Breast epithelium (tissue), 4 donors: ENCODE results near the gene SRL. TPM values are rescaled to one million over a fixed set of nuclear protein-coding genes. Genes with fewer than 3 reads are reported as not detected.
A peak's percentile ranks its signal among the peaks of the same experiment; 100 is the strongest.

ENCODE experiments used
- DNase-seq, 2 donors: peaks; one replicate each; pipeline ENCODE4 v3.0.0-alpha.2; 2019; ENCODE audit warnings: low spot score in 2 of 2
- H3K27ac ChIP-seq, 2 donors: fragments of 200-600 bp; sonication (generic) in 1 of 2; one replicate each; pipeline ENCODE4 v1.5.1; 2016 to 2019; ENCODE audit warnings: mild to moderate bottlenecking in 1 of 2
- H3K27me3 ChIP-seq, 2 donors: fragments of 200-600 bp; sonication (generic) in 1 of 2; one replicate each; pipeline versions ENCODE4 v1.5.1 to v1.6.0; 2017 to 2019; ENCODE audit warnings: control low read depth in 1 of 2, mild to moderate bottlenecking in 1 of 2
- H3K36me3 ChIP-seq: fragments of 200-600 bp; one replicate; pipeline ENCODE4 v1.5.1; 2019
- H3K4me1 ChIP-seq, 2 donors: fragments of 200-600 bp; sonication (generic); one replicate each; pipeline ENCODE4 v1.5.1; 2016 to 2019; ENCODE audit warnings: control low read depth in 1 of 2
- H3K4me3 ChIP-seq, 3 donors: fragments of 200-600 bp; sonication (generic); 1 replicate in 2 of 3; 2 replicates in 1 of 3; pipeline ENCODE4 v1.5.1; 2016 to 2019; ENCODE audit warnings: mild to moderate bottlenecking in 3 of 3, moderate library complexity in 2 of 3
- H3K9me3 ChIP-seq, 2 donors: fragments of 200-600 bp; sonication (generic) in 1 of 2; one replicate each; pipeline ENCODE4 v1.5.1; 2016 to 2019; ENCODE audit warnings: control low read depth in 1 of 2
- CTCF ChIP-seq, 3 donors: fragments of 450-650 bp; IDR thresholded peaks; one replicate each; pipeline ENCODE4 v1.5.1; 2016 to 2017; ENCODE audit warnings: antibody characterized with exemption in 3 of 3, mild to moderate bottlenecking in 3 of 3, moderate library complexity in 3 of 3
- POLR2A ChIP-seq: fragments of 450-650 bp; IDR thresholded peaks from one replicate; pipeline ENCODE4 v1.6.1; 2016; ENCODE audit warnings: antibody characterized with exemption, mild to moderate bottlenecking, moderate library complexity
- POLR2AphosphoS5 ChIP-seq, 3 donors: sonication (generic); formaldehyde crosslinking; IDR thresholded peaks; one replicate each; pipeline ENCODE4 v1.6.1; 2017; ENCODE audit warnings: antibody characterized with exemption in 3 of 3
- intact Hi-C: fragments of 100-400 bp; cut with DNase I; formaldehyde crosslinking; loops from one replicate; pipeline ENCODE4 v1.15.1; 2023; ENCODE audit warnings: low total_unique reads
- total RNA-seq, 3 donors: library from RNA; depleted of rRNA; stranded (reverse); fragments of >200 nt; gene quantifications; one replicate each; pipeline ENCODE4 v1.1.0, GENCODE V29; 2016

SRL gene
- total RNA-seq, 3 donors from 2014 or later = 0.32 to 0.98 (median 0.44) TPM

- Histone ChIP-seq H3K27ac (no peak overlapping the region), H3K4me3 (no peak overlapping the region), H3K27me3 (no peaks in the 10 kb centered on the region), H3K36me3 (no peaks in the 10 kb centered on the region), H3K4me1 (no peaks in the 10 kb centered on the region), H3K9me3 (no peaks in the 10 kb centered on the region)
- intact Hi-C loops = no loop called here
- DNase-seq = no peak
- TF ChIP-seq POLR2AphosphoS5 (IDR thresholded peaks at IDR 0.05) (no peak), POLR2A (no peak), CTCF (IDR thresholded peaks at IDR 0.05) (no peak)
Observed at GRCh38 chr16:4179763-4180260, 62.1 kb downstream of the SRL start.

- TF ChIP-seq POLR2AphosphoS5 (IDR thresholded peaks at IDR 0.05) (peak in 2 of 3 donors; percentile 25 to 51), CTCF (IDR thresholded peaks at IDR 0.05) (no peak)
Observed at GRCh38 chr16:4179020-4179419, 62.9 kb downstream of the SRL start.

GRCh38 chr16:4178468-4179010, 63.3 kb downstream of the SRL start:
- H3K9me3 ChIP-seq = no peaks in the 10 kb centered on the region
- H3K4me3 ChIP-seq = no peak overlapping the region
- no peaks in the 10 kb centered on the region for H3K4me1 ChIP-seq
- H3K27ac ChIP-seq = peak overlapping the region in 1 of 2 donors; percentile 10
- TF ChIP-seq CTCF (IDR thresholded peaks at IDR 0.05) (no peak), POLR2AphosphoS5 (IDR thresholded peaks at IDR 0.05) (no peak)
- intact Hi-C loops = no loop called here
- no peaks in the 10 kb centered on the region for H3K27me3 ChIP-seq
- DNase-seq = no peak
- H3K36me3 ChIP-seq = no peaks in the 10 kb centered on the region

More at GRCh38 chr16:4179020-4179419, 62.9 kb downstream of the SRL start:
- H3K4me1 ChIP-seq = no peaks in the 10 kb centered on the region
- H3K27me3 ChIP-seq = no peaks in the 10 kb centered on the region
- no peak overlapping the region for H3K4me3 ChIP-seq
- peak; percentile 66 to 78 for DNase-seq
- no peaks in the 10 kb centered on the region for H3K9me3 ChIP-seq
- no peaks in the 10 kb centered on the region for H3K36me3 ChIP-seq
- H3K27ac ChIP-seq = peak overlapping the region in 1 of 2 donors; percentile 10
- intact Hi-C loops = no loop called here

- Histone ChIP-seq H3K27ac (peak overlapping the region; percentile 48 to 71), H3K36me3 (no peaks in the 10 kb centered on the region), H3K4me3 (no peak overlapping the region), H3K27me3 (no peaks in the 10 kb centered on the region), H3K9me3 (no peaks in the 10 kb centered on the region), H3K4me1 (no peaks in the 10 kb centered on the region)
- DNase-seq = peak in 1 of 2 donors; percentile 34
- intact Hi-C loops = no loop called here
- TF ChIP-seq CTCF (IDR thresholded peaks at IDR 0.05) (no peak), POLR2A (no peak), POLR2AphosphoS5 (IDR thresholded peaks at IDR 0.05) (no peak)
Observed at GRCh38 chr16:4176906-4177417, 64.9 kb downstream of the SRL start.

GRCh38 chr16:4175849-4176248, 66.0 kb downstream of the SRL start:
- Histone ChIP-seq H3K36me3 (no peaks in the 10 kb centered on the region), H3K27me3 (no peaks in the 10 kb centered on the region), H3K9me3 (no peaks in the 10 kb centered on the region), H3K27ac (no peak overlapping the region), H3K4me1 (no peaks in the 10 kb centered on the region), H3K4me3 (no peak overlapping the region)
- no peak for TF ChIP-seq POLR2AphosphoS5 (IDR thresholded peaks at IDR 0.05)
- no peak for TF ChIP-seq POLR2A
- no peak for TF ChIP-seq CTCF (IDR thresholded peaks at IDR 0.05)
- DNase-seq = no peak
- intact Hi-C loops = no loop called here
